SKM-1 (cell line): ENCODE data around the gene L3MBTL4.

Source experiments
- DNase-seq: peaks from one replicate; lab custom pipeline; 2025; ENCODE audit not compliant: unreplicated experiment; lab: John Stamatoyannopoulos, UW

L3MBTL4 gene

DNA sequence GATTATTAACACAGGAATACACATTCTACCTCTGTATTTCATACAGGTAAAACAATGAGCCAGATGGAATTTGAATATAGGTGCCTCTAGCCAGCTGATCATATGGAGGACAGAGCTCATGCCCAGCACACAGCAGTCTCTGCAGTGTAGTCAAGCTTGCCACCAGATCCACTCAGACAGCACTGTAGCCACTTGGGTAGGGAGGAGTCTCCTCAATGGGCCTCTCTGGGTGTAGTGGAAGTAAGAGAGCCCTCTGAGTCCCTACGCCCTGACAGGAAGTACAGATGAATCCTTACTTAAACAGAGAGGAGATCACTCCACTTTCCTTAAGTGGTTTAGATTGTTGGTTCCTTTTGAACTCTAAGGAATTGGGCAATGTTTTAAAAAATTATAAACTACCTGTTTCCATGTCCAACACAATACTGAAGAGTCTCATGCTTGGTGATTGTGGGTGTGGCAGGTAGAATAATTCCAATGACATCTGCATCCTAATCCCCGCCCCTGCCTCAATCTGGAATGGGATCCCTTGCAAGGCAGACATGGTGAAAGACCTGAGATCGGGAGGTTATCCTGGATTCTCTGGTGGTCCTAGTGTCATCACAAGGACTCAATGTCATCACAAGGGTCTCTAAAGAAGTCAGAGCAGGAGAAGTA lies 496.4 kb downstream of the L3MBTL4 start:
- DNase-seq = no peak

DNA sequence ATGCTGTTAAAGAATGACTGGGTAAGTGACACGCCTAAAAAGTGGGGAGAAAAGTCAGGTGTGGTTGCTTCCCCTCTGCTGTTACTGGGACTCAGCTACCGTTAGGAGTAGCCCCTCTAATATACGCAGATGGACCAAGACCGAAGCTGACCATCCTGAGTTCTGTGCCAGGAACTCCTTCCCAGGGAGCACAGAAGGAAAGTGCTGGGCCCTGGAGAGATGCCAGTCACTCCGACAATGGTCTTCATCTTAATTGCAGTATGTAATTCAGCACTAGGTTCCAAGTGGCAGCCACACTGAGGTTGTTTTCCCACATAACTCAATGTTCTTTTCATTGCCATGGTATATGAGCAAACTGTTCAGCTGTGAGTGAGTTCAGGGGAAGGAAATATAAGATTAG lies 499.8 kb downstream of the L3MBTL4 start:
- no peak for DNase-seq

DNA sequence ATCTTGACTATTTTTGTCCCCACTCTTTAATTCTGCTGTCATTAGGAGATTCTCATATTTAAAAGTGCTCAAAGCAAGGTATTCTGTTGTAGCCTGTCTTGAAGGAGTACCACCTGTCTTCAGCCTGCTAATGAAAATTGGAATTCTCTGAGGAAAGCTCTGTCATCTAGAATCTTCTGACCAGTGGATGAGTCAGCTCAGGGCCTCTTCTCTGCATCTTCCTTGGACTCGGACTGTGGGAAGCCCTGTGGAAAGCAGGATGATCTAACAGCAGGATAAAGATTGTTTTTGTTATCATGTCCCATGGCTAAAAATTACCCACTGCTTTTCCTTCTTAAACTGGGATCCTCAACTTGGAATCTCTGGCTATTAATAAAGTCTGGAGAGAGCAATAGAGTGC lies 500.7 kb downstream of the L3MBTL4 start:
- DNase-seq = no peak

DNA sequence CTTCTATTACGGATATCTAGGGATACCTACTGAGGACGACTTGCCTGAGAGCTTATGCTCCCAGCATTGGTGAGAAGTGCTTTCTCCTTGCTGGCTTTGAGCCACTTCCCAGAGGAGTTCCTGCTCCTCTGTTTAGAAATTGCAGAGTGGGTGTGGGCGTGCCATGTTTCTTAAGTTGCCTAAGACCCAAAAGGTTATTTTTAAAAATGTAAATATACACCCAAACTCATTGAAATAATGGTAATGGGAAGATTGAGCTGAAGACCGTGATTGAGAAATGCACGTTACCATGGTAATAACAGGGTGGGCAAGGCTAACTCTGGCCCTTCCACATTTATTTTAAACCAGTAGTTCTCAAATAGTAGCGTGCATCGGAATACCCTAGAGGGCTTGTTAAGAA lies 502.1 kb downstream of the L3MBTL4 start:
- no peak for DNase-seq

DNA sequence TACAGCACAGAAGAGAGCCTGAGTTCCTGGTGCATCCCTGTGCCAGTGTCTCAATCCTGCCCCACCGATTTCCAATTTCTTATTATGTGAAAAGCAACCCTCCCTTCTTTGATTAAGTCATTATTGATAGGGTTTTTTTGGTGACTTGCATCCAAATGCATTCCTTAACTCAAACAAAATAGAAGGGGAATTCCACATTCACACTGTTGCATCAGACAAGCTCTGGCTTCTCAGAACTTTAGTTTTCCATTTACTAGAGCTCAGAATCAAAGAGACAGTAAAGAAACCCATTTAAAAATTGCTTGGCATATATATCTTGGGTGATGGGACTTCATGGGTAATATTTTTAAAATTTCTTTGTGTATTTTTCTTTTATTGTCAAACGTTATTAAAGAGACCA lies 505.6 kb downstream of the L3MBTL4 start:
- no peak for DNase-seq
